Suprapubic skin (tissue), 3 donors: Measurements from ENCODE around the gene CRTC2.

Experiments used
- CTCF ChIP-seq, 2 donors: fragments of 200-600 bp in 1 of 2; fragments of 450-650 bp in 1 of 2; sonication (generic) in 1 of 2; IDR thresholded peaks; one replicate each; pipeline ENCODE4 v1.5.1; 2016 to 2019; ENCODE audit warnings: antibody characterized with exemption in 2 of 2, mild to moderate bottlenecking in 1 of 2, moderate library complexity in 1 of 2
- POLR2A ChIP-seq, 2 donors: fragments of 450-650 bp; IDR thresholded peaks; one replicate each; pipeline ENCODE4 v1.6.1; 2017; ENCODE audit warnings: antibody characterized with exemption in 2 of 2, mild to moderate bottlenecking in 2 of 2, moderate library complexity in 2 of 2

GRCh38 chr1:153945795-153946621 is 12.4 kb downstream of the CRTC2 start:
- TF ChIP-seq CTCF (IDR thresholded peaks at IDR 0.05) (no peak), POLR2A (IDR thresholded peaks at IDR 0.05) (peak in 1 of 2 donors; percentile 14)
